CD8-positive, alpha-beta memory T cell (primary cell): Measurements from ENCODE around the gene ATF7. TPM values are rescaled to one million over a fixed set of nuclear protein-coding genes. Genes with fewer than 3 reads are reported as not detected.

Experiments used
- CTCF ChIA-PET: fragments of 350-600 bp; sonication (Branson Sonifier 250); formaldehyde crosslinking; loops from one replicate; lab custom pipeline; 2021; ENCODE audit warnings: antibody characterized with exemption; lab: Charles Lee
- POLR2A ChIA-PET: fragments of 350-600 bp; sonication (Branson Sonifier 250); formaldehyde crosslinking; loops from one replicate; lab custom pipeline; 2021; ENCODE audit warnings: antibody characterized with exemption; lab: Charles Lee
- DNase-seq, 5 donors: peaks; one replicate each; pipeline versions ENCODE4 v3.0.0 to v3.0.0-alpha.2; 2020 to 2022; ENCODE audit warnings: mixed read lengths in 1 of 5
- H3K27ac ChIP-seq: one replicate; pipeline ENCODE4 v1.7.0; 2013; ENCODE audit warnings: low read depth, mild to moderate bottlenecking, low read length, moderate library complexity
- H3K27me3 ChIP-seq: 2 replicates; pipeline ENCODE4 v1.7.0; 2013; ENCODE audit warnings: low read length, mild to moderate bottlenecking; ENCODE audit not compliant: insufficient read depth, poor library complexity, severe bottlenecking
- H3K36me3 ChIP-seq: 2 replicates; pipeline ENCODE4 v1.7.0; 2013; ENCODE audit warnings: mild to moderate bottlenecking, low read length, moderate library complexity; ENCODE audit not compliant: insufficient read depth
- H3K4me1 ChIP-seq: 2 replicates; pipeline ENCODE4 v1.7.0; 2013; ENCODE audit warnings: mild to moderate bottlenecking, low read length, moderate library complexity; ENCODE audit not compliant: insufficient read depth
- H3K4me3 ChIP-seq: 2 replicates; pipeline ENCODE4 v1.7.0; 2013; ENCODE audit warnings: mild to moderate bottlenecking, low read length
- H3K9me3 ChIP-seq: 2 replicates; pipeline ENCODE4 v1.7.0; 2013; ENCODE audit warnings: mild to moderate bottlenecking, low read length
- H3K27ac Mint-ChIP-seq, 8 donors: one replicate each; pipeline ENCODE4 v1.8.0; 2020 to 2021; ENCODE audit warnings: mixed read lengths in 8 of 8, mild to moderate bottlenecking in 6 of 8, inconsistent platforms in 3 of 8, moderate library complexity in 3 of 8
- H3K27me3 Mint-ChIP-seq, 2 donors: one replicate each; pipeline ENCODE4 v1.8.0; 2020 to 2021; ENCODE audit warnings: mixed read lengths in 2 of 2, mild to moderate bottlenecking in 1 of 2, moderate library complexity in 1 of 2
- H3K36me3 Mint-ChIP-seq, 3 donors: one replicate each; pipeline ENCODE4 v1.8.0; 2020 to 2021; ENCODE audit warnings: mixed read lengths in 3 of 3, inconsistent platforms in 1 of 3, mild to moderate bottlenecking in 1 of 3
- H3K4me1 Mint-ChIP-seq, 3 donors: one replicate each; pipeline ENCODE4 v1.8.0; 2020 to 2021; ENCODE audit warnings: mixed read lengths in 3 of 3, inconsistent platforms in 1 of 3, mild to moderate bottlenecking in 1 of 3
- H3K4me3 Mint-ChIP-seq, 7 donors: one replicate each; pipeline ENCODE4 v1.8.0; 2020 to 2021; ENCODE audit warnings: mixed read lengths in 7 of 7, mild to moderate bottlenecking in 6 of 7, moderate library complexity in 4 of 7, inconsistent platforms in 2 of 7
- H3K9me3 Mint-ChIP-seq, 5 donors: one replicate each; pipeline ENCODE4 v1.8.0; 2020 to 2022; ENCODE audit warnings: mixed read lengths in 5 of 5, mild to moderate bottlenecking in 3 of 5, moderate library complexity in 2 of 5, inconsistent platforms in 1 of 5
- polyA plus RNA-seq: library from polyadenylated mRNA; unstranded; fragments of 300-500 nt; fragmentation: Illumina TruSeq; gene quantifications from one replicate; pipeline ENCODE4 v1.2.3, GENCODE V29; 2021
- total RNA-seq, 2 experiments: library from RNA; stranded (reverse); gene quantifications; one replicate each; pipeline ENCODE4 v1.2.3, GENCODE V29; 2021

Gene ATF7
- total and polyA plus RNA-seq, 3 experiments from 2014 or later, result 13.4 to 28.1 (median 27.6) TPM

DNA sequence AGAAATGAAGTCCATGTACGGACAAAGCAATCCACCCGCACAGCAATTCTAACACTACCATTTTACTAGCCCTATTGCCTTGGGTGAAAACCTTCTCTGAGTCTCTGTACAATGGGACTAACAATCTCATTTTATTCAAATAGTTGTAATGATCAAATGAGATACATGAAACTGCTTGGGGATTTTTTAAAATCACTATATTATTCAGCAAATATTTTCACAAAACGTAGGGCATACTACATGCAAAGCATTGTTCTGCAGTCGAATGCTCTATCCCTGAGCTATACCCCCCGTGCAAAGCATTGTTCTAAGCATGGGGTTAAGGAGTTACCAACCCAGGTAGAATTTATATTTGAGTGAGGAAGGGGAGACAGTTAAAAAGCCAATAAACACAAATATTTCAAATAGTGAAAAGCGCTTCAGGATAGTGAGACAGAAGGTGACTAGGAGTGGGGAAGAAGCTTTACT lies 554 bp upstream of the ATF7 start:
- H3K9me3 ChIP-seq, result no peaks in the 10 kb centered on the region
- Mint-ChIP-seq H3K27ac (peak overlapping the region; percentile 86 to 100 (median 98)), H3K9me3 (no peaks in the 10 kb centered on the region), H3K36me3 (peaks cover 0 to 11% (median 0%) of the 10 kb centered on the region in 3 donors), H3K4me1 (peaks cover 39 to 47% (median 40%) of the 10 kb centered on the region in 3 donors), H3K4me3 (peak overlapping the region; percentile 92 to 99 (median 98)), H3K27me3 (no peaks in the 10 kb centered on the region)
- no peaks in the 10 kb centered on the region for H3K27me3 ChIP-seq
- CTCF ChIA-PET, result interaction anchor here (1.1 kb wide), 1 partner anchor 119 kb away, joined by 4 read pairs; no protein-coding TSS in a partner anchor
- H3K27ac ChIP-seq, result peak overlapping the region; percentile 82
- H3K4me1 ChIP-seq, result peaks cover 31% of the 10 kb centered on the region
- no peaks in the 10 kb centered on the region for H3K36me3 ChIP-seq
- no peak for DNase-seq
- H3K4me3 ChIP-seq, result peak overlapping the region; percentile 73
- POLR2A ChIA-PET, result interaction anchor here (1.4 kb wide), 1 partner anchor 49 kb away, joined by 6 read pairs; the partner anchor contains the start of gene ATP5MC2

DNA sequence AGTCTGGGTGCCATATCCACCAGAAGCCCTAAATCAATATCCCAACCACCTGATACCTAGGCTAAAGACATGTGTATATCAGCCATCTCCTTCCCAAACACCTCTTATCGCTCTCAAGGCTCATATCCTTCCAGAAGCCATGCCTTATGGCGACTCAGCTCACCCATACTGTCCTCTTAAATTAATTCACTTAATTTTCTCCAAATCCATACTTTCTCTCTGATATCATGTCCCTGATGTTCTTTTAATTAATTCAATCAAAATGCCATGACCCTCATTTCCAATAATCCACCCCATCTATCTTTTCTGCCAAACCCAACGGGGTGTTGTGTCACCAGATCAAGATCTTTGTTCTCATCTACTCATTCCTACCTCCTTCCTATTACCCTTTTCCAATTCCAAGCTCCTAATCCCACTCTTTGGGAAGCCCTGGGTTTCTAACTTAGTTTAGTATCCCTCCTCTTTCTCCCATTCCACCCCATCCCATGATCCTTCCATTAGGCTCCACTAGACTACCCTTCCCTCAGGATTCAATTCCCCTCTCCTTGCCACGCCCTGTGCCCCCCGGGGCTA lies 723 bp downstream of the ATF7 start:
- Mint-ChIP-seq H3K4me3 (peak overlapping the region; percentile 92 to 99 (median 98)), H3K36me3 (peaks cover 0 to 17% (median 0%) of the 10 kb centered on the region in 3 donors), H3K27me3 (no peaks in the 10 kb centered on the region), H3K4me1 (peaks cover 44 to 57% (median 51%) of the 10 kb centered on the region in 3 donors), H3K9me3 (no peaks in the 10 kb centered on the region), H3K27ac (peak overlapping the region; percentile 86 to 100 (median 98))
- ChIA-PET POLR2A (interaction anchor here (0.6 to 1.4 kb wide), 3 partner anchors 9 to 50 kb away, joined by 3 to 6 read pairs (median 3); partner anchors contain the start of gene ATP5MC2), CTCF (interaction anchor here (1.1 to 2.2 kb wide), 2 partner anchors 50 to 121 kb away, joined by 4 to 9 read pairs; partner anchors contain the start of gene ATP5MC2)
- Histone ChIP-seq H3K27me3 (no peaks in the 10 kb centered on the region), H3K36me3 (no peaks in the 10 kb centered on the region), H3K4me3 (peak overlapping the region; percentile 73), H3K9me3 (no peaks in the 10 kb centered on the region), H3K4me1 (peaks cover 31% of the 10 kb centered on the region), H3K27ac (peak overlapping the region; percentile 82)
- no peak for DNase-seq

DNA sequence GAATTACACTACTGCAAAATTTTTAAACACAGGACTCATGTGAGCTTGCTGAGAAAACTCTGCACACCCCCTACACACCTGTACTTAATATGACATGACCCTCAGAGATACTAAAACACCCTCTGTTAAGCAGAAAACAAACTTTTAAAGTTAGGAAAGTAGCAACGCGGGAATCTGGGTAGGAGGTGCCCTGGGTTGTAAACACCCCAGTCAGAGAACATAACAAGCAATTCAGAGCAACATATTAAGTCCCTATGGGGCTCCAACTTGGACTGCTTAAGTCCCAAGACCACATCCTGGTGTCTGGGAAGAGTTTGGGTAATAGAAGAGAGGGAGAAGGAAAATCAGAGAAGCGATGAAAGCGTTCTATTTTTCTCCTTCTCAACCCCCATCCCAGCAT lies 1.2 kb downstream of the ATF7 start:
- Histone ChIP-seq H3K36me3 (no peaks in the 10 kb centered on the region), H3K4me3 (peak overlapping the region; percentile 73), H3K27me3 (no peaks in the 10 kb centered on the region), H3K27ac (peak overlapping the region; percentile 82), H3K9me3 (no peaks in the 10 kb centered on the region), H3K4me1 (peaks cover 31% of the 10 kb centered on the region)
- Mint-ChIP-seq H3K9me3 (no peaks in the 10 kb centered on the region), H3K4me1 (peaks cover 44 to 57% (median 51%) of the 10 kb centered on the region in 3 donors), H3K27ac (peak overlapping the region; percentile 70 to 98 (median 97)), H3K36me3 (peaks cover 0 to 17% (median 0%) of the 10 kb centered on the region in 3 donors), H3K4me3 (peak overlapping the region; percentile 92 to 99 (median 98)), H3K27me3 (no peaks in the 10 kb centered on the region)
- ChIA-PET CTCF (interaction anchor here (1.4 to 2.2 kb wide), 2 partner anchors 11 to 51 kb away, joined by 3 to 9 read pairs; partner anchors contain the start of gene ATP5MC2), POLR2A (interaction anchor here (0.6 to 1.2 kb wide), 2 partner anchors 9 to 51 kb away, joined by 3 read pairs; partner anchors contain the start of gene ATP5MC2)
- no peak for DNase-seq

DNA sequence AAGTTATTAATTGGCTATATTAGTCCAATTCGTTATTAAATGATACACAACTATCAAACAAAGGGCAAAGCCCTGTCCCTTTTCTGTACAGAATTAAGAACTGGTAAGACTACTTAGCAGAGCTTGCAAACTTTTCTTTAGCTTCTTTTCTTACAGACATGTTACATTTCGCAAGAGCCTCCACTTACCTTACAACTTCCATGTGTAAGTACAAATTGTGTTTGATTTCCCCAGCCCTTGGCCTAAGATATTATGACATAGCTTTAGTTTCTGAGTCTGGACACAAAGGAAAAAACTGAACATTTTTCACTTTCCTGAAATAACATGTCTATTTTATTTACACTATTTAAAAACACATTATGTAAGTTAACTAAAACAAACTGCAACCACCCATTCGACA lies 1.7 kb downstream of the ATF7 start:
- Mint-ChIP-seq H3K4me1 (peaks cover 44 to 61% (median 51%) of the 10 kb centered on the region in 3 donors), H3K27me3 (no peaks in the 10 kb centered on the region), H3K4me3 (peak overlapping the region; percentile 92 to 99 (median 98)), H3K9me3 (no peaks in the 10 kb centered on the region), H3K27ac (peak overlapping the region in 6 of 8 donors; percentile 45 to 98 (median 92)), H3K36me3 (peaks cover 0 to 17% (median 0%) of the 10 kb centered on the region in 3 donors)
- ChIA-PET CTCF (interaction anchor here (1.4 to 2.2 kb wide), 2 partner anchors 11 to 51 kb away, joined by 3 to 9 read pairs; partner anchors contain the start of gene ATP5MC2), POLR2A (interaction anchor here (1.2 kb wide), 1 partner anchor 52 kb away, joined by 3 read pairs; the partner anchor contains the start of gene ATP5MC2)
- DNase-seq, result no peak
- no peaks in the 10 kb centered on the region for H3K9me3 ChIP-seq
- peaks cover 31% of the 10 kb centered on the region for H3K4me1 ChIP-seq
- H3K4me3 ChIP-seq, result no peak overlapping the region
- no peaks in the 10 kb centered on the region for H3K36me3 ChIP-seq
- H3K27me3 ChIP-seq, result no peaks in the 10 kb centered on the region
- H3K27ac ChIP-seq, result peak overlapping the region; percentile 82

DNA sequence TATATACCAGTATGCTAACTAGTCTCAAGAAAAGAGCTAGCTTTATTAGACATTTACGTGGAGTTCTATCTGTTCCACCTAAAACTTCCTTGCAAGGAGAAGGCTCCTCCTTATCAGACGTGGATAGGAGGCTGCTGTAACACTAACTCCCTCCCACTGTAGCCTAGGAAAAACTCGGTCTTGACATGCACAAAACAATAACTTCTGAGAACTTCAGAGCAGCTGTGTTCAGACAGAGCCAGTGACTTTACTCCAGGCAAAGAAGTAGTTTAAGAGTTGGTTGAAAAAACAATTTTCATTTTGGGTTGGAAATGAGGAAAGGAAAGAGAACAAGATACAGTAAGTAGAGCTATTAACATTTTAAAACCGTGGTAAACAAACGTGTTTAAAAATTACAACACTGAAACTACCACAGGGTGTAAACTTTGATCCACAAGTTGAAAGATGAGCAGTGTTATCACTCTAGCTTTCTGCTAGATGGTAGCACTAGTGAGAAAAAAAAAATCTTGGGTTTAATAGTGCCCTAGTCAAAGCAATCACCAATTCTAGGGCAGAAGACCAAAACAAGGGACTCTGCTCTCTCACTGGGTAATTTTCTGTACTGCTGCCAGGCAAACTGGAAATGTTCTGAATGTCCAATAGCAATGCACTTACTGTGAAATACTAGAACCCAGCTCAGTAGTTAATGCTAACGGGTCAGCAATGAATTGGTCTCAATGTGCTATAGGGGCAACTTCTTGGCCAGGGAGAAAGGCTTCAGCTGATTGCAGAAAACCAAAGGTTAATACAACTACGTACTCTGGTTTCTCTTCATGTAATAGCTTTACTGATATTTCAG lies 2.4 kb downstream of the ATF7 start:
- Mint-ChIP-seq H3K9me3 (no peaks in the 10 kb centered on the region), H3K27ac (peak overlapping the region in 7 of 8 donors; percentile 45 to 97 (median 83)), H3K27me3 (no peaks in the 10 kb centered on the region), H3K36me3 (peaks cover 0 to 17% (median 0%) of the 10 kb centered on the region in 3 donors), H3K4me3 (peak overlapping the region; percentile 79 to 99 (median 97)), H3K4me1 (peaks cover 44 to 64% (median 52%) of the 10 kb centered on the region in 3 donors)
- Histone ChIP-seq H3K4me1 (peaks cover 31% of the 10 kb centered on the region), H3K27ac (peak overlapping the region; percentile 82), H3K9me3 (no peaks in the 10 kb centered on the region), H3K36me3 (no peaks in the 10 kb centered on the region), H3K4me3 (no peak overlapping the region), H3K27me3 (no peaks in the 10 kb centered on the region)
- CTCF ChIA-PET, result interaction anchor here (0.8 to 1.5 kb wide), 3 partner anchors 10 to 52 kb away, joined by 3 to 4 read pairs (median 3); partner anchors contain the start of gene ATP5MC2
- POLR2A ChIA-PET, result interaction anchor here (0.5 to 1.2 kb wide), 4 partner anchors 10 to 789 kb away, joined by 3 read pairs; partner anchors contain the start of gene ATP5MC2
- DNase-seq, result no peak

DNA sequence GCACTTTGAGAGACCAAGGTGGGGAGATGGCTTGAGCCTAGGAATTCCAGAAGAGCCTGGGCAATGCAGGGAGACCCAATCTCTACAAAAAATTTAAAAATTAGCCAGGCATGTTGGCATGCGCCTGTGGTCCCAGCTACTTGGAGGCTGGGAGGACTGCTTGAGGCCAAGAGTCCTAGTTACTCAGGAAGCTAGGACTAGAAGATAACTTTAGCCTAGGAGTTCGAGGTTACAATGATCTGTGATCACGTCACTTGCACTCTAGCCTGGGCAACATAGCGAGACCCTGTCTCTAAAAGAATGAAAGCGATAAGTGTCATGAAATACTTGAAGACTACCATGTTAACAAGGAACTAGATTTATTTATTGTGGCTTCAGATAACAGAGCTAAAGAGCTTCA lies 3.5 kb downstream of the ATF7 start:
- Mint-ChIP-seq H3K9me3 (no peaks in the 10 kb centered on the region), H3K36me3 (peaks cover 0 to 20% (median 4%) of the 10 kb centered on the region in 3 donors), H3K27me3 (no peaks in the 10 kb centered on the region), H3K4me1 (peaks cover 52 to 75% (median 62%) of the 10 kb centered on the region in 3 donors), H3K27ac (peak overlapping the region in 3 of 8 donors; percentile 47 to 76 (median 63)), H3K4me3 (no peak overlapping the region)
- no peak overlapping the region for H3K4me3 ChIP-seq
- peaks cover 36% of the 10 kb centered on the region for H3K4me1 ChIP-seq
- no peak for DNase-seq
- POLR2A ChIA-PET, result interaction anchor here (0.6 to 1.0 kb wide), 2 partner anchors 11 to 21 kb away, joined by 3 read pairs; no protein-coding TSS in a partner anchor
- no peaks in the 10 kb centered on the region for H3K36me3 ChIP-seq
- H3K27me3 ChIP-seq, result no peaks in the 10 kb centered on the region
- H3K27ac ChIP-seq, result peak overlapping the region; percentile 32
- no peaks in the 10 kb centered on the region for H3K9me3 ChIP-seq
- CTCF ChIA-PET, result interaction anchor here (1.5 kb wide), 1 partner anchor 11 kb away, joined by 4 read pairs; no protein-coding TSS in a partner anchor

DNA sequence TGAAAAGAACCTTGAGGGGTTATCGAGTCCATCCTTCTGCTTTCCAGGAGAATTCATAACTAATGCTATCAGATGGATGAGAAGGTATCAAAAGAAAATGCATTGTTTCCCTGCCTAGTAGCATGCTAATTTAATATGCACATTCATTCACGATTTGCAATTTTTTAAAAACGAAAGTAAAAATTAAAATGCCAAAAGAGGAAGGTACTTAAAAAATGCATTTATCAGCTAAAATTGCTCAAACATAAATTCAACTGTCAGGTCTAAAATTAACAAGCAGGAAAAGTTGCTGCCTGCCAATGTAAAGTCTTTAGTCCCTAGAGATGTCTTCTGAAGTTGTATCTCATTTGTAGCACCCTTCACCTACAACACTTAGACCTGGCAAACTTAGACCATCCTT lies 7.9 kb downstream of the ATF7 start:
- ChIA-PET POLR2A (no interaction called here), CTCF (no interaction called here)
- Mint-ChIP-seq H3K4me1 (peaks cover 22 to 43% (median 35%) of the 10 kb centered on the region in 3 donors), H3K27me3 (no peaks in the 10 kb centered on the region), H3K27ac (peak overlapping the region in 7 of 8 donors; percentile 6 to 86 (median 72)), H3K9me3 (no peaks in the 10 kb centered on the region), H3K4me3 (peak overlapping the region; percentile 23 to 86 (median 72)), H3K36me3 (peaks cover 0 to 32% (median 7%) of the 10 kb centered on the region in 3 donors)
- Histone ChIP-seq H3K27ac (peak overlapping the region; percentile 18), H3K4me1 (peaks cover 8% of the 10 kb centered on the region), H3K36me3 (peaks cover 4% of the 10 kb centered on the region), H3K9me3 (no peaks in the 10 kb centered on the region), H3K27me3 (no peaks in the 10 kb centered on the region), H3K4me3 (peak overlapping the region; percentile 13)
- DNase-seq, result no peak
